ENCODE measurements around the gene HBA1. TPM values are rescaled to one million over a fixed set of nuclear protein-coding genes. Genes with fewer than 3 reads are reported as not detected.

The HBA1 gene
- total and polyA plus RNA-seq, 2 of the 8 experiments (the other 6 are each of a cell fraction or from before 2014, with no cell fraction given) = 2.3 TPM

DNA sequence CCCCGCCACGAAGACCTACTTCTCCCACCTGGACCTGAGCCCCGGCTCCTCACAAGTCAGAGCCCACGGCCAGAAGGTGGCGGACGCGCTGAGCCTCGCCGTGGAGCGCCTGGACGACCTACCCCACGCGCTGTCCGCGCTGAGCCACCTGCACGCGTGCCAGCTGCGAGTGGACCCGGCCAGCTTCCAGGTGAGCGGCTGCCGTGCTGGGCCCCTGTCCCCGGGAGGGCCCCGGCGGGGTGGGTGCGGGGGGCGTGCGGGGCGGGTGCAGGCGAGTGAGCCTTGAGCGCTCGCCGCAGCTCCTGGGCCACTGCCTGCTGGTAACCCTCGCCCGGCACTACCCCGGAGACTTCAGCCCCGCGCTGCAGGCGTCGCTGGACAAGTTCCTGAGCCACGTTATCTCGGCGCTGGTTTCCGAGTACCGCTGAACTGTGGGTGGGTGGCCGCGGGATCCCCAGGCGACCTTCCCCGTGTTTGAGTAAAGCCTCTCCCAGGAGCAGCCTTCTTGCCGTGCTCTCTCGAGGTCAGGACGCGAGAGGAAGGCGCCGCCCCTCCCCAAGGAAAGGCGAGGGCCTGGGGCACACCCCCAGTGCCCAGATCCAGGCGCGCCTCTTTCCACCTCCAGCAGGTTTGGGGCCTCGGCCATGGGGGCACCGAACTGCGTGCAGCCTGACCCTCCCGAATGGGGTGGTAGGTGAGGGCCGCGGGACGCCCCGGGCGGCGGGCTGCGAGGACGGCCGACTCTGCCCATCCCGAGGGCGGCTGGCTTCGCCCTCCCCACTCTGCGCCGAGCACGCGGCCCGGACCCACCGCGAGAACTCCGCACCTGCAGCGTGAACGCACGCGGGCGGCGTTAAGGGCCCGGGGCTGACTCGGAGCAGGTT, 4.4 kb downstream of the HBA1 start (continued):
- no peak for TF ChIP-seq PHF8 (conservative IDR thresholded peaks at IDR 0.05; ENCODE audit: low read depth, low read length)
